ENCODE data around the gene PRKN. TPM values are rescaled to one million over a fixed set of nuclear protein-coding genes. Genes with fewer than 3 reads are reported as not detected.

The PRKN gene
- total and polyA plus RNA-seq, 10 donors, result 0.23 to 14.1 (median 7.0) TPM

- Histone ChIP-seq H3K9me3 (no peaks in the 10 kb centered on the region), H3K27me3 (replicated peaks in 1 of 7) (no peaks in the 10 kb centered on the region), H3K4me1 (no peaks in the 10 kb centered on the region), H3K36me3 (no peaks in the 10 kb centered on the region), H3K4me3 (no peak overlapping the region), H3K27ac (no peak overlapping the region)
- WGBS, 5 donors, result 89 to 96% (median 94%) methylated on average over 3 of the region's 3 CpGs
- TF ChIP-seq POLR2AphosphoS5 (IDR thresholded peaks at IDR 0.05) (no peak), POLR2A (IDR thresholded peaks at IDR 0.05) (no peak), CTCF (IDR thresholded peaks at IDR 0.05 in 8 of 11, conservative IDR thresholded peaks at IDR 0.05 in 3 of 11) (no peak)
- DNase-seq, result no peak
- intact Hi-C loops (cut with DNase I; ENCODE audit: low total_unique reads), result no loop called here
These were observed 338.1 kb downstream of the PRKN start for GRCh38 chr6:162389343-162390085.

GRCh38 chr6:162388383-162388777, 339.2 kb downstream of the PRKN start:
- DNase-seq, result no peak
- WGBS, 5 donors, result 73 to 95% (median 87%) methylated on average over 2 of the region's 2 CpGs

GRCh38 chr6:162387718-162388382, 339.7 kb downstream of the PRKN start:
- H3K4me3 ChIP-seq, result no peak overlapping the region
- 87 to 91% (median 88%) methylated on average over 15 of the region's 15 CpGs for WGBS, 5 donors
- TF ChIP-seq POLR2AphosphoS5 (IDR thresholded peaks at IDR 0.05), result no peak
- no peak for TF ChIP-seq CTCF (IDR thresholded peaks at IDR 0.05 in 8 of 11, conservative IDR thresholded peaks at IDR 0.05 in 3 of 11)
- TF ChIP-seq POLR2A (IDR thresholded peaks at IDR 0.05), result no peak
- no peak overlapping the region for H3K27ac ChIP-seq
- intact Hi-C loops (cut with DNase I; ENCODE audit: low total_unique reads), result no loop called here
- no peaks in the 10 kb centered on the region for H3K36me3 ChIP-seq
- H3K4me1 ChIP-seq, result no peaks in the 10 kb centered on the region
- DNase-seq, result no peak
- no peaks in the 10 kb centered on the region for H3K27me3 ChIP-seq (replicated peaks in 1 of 7)
- H3K9me3 ChIP-seq, result no peaks in the 10 kb centered on the region

More at GRCh38 chr6:162388383-162388777, 339.2 kb downstream of the PRKN start:
- Histone ChIP-seq H3K27me3 (replicated peaks in 1 of 7) (no peaks in the 10 kb centered on the region), H3K4me3 (no peak overlapping the region), H3K4me1 (no peaks in the 10 kb centered on the region), H3K27ac (no peak overlapping the region), H3K36me3 (no peaks in the 10 kb centered on the region), H3K9me3 (no peaks in the 10 kb centered on the region)
- TF ChIP-seq POLR2A (IDR thresholded peaks at IDR 0.05), result no peak
- no peak for TF ChIP-seq POLR2AphosphoS5 (IDR thresholded peaks at IDR 0.05)
- no peak for TF ChIP-seq CTCF (IDR thresholded peaks at IDR 0.05 in 8 of 11, conservative IDR thresholded peaks at IDR 0.05 in 3 of 11)
- intact Hi-C loops (cut with DNase I; ENCODE audit: low total_unique reads), result no loop called here

GRCh38 chr6:162385980-162386379, 341.6 kb downstream of the PRKN start:
- no peaks in the 10 kb centered on the region for H3K4me1 ChIP-seq
- DNase-seq, result no peak
- TF ChIP-seq POLR2A (IDR thresholded peaks at IDR 0.05) (no peak), POLR2AphosphoS5 (IDR thresholded peaks at IDR 0.05) (no peak), CTCF (IDR thresholded peaks at IDR 0.05 in 8 of 11, conservative IDR thresholded peaks at IDR 0.05 in 3 of 11) (no peak)
- intact Hi-C loops (cut with DNase I; ENCODE audit: low total_unique reads), result no loop called here
- no peak overlapping the region for H3K4me3 ChIP-seq
- no peaks in the 10 kb centered on the region for H3K27me3 ChIP-seq (replicated peaks in 1 of 7)
- H3K9me3 ChIP-seq, result no peaks in the 10 kb centered on the region
- H3K36me3 ChIP-seq, result no peaks in the 10 kb centered on the region
- no peak overlapping the region for H3K27ac ChIP-seq
- WGBS, 5 donors, result 80 to 90% (median 87%) methylated on average over 4 of the region's 4 CpGs
